Transverse colon (tissue), 3 donors: ENCODE data around the gene NECAB2.

Experiments used
- POLR2A ChIP-seq: fragments of 450-650 bp; IDR thresholded peaks from one replicate; pipeline ENCODE4 v1.6.1; 2016; ENCODE audit warnings: antibody characterized with exemption, mild to moderate bottlenecking, moderate library complexity
- TF ChIP-seq, protein P1 (sequence below), 5 experiments: fragments of 200-600 bp in 3 of 5; fragments of 450-650 bp in 2 of 5; sonication (generic) in 3 of 5; IDR thresholded peaks; 1 replicate in 2 of 5; 2 replicates in 3 of 5; pipeline ENCODE4 v1.5.1; 2016 to 2017; ENCODE audit warnings: antibody characterized with exemption in 5 of 5, inconsistent platforms in 3 of 5, mild to moderate bottlenecking in 2 of 5, moderate library complexity in 1 of 5

DNA sequence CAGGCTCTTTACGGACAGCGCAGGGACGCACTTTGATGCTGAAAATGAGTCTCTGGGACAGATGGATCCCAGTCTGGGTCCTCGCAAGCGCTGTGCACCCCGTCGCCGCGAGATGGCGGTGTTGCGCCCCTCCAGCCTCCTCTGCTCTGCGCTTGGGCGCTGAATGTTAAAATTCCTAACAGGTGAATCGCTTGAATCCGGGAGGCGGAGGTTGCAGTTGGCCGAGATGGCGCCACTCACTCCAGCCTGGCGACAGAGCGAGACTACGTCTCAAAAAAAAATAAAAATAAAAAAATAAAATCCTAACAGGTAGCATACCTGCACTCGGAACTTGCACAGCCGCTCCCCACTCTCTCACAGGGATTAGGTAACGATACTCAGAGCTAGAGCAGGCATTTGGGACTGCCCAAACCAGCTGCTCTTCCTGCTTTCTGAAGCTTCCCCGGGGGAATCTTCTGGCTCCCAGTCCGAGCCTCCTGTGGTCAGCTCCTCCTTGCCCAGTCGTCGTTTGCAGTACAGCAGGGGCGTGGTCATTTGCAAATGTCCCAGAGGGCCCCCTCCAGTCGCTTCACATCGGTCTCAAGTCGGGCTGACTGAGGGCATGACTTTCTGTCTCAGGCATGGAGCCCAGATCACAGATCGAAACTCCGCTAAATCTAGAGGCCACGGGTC is 41.2 kb upstream of the NECAB2 start:
- TF ChIP-seq, protein P1, sequence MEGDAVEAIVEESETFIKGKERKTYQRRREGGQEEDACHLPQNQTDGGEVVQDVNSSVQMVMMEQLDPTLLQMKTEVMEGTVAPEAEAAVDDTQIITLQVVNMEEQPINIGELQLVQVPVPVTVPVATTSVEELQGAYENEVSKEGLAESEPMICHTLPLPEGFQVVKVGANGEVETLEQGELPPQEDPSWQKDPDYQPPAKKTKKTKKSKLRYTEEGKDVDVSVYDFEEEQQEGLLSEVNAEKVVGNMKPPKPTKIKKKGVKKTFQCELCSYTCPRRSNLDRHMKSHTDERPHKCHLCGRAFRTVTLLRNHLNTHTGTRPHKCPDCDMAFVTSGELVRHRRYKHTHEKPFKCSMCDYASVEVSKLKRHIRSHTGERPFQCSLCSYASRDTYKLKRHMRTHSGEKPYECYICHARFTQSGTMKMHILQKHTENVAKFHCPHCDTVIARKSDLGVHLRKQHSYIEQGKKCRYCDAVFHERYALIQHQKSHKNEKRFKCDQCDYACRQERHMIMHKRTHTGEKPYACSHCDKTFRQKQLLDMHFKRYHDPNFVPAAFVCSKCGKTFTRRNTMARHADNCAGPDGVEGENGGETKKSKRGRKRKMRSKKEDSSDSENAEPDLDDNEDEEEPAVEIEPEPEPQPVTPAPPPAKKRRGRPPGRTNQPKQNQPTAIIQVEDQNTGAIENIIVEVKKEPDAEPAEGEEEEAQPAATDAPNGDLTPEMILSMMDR (IDR thresholded peaks at IDR 0.05): peak; percentile 79 to 97 (median 95)
- no peak for TF ChIP-seq POLR2A
